Endothelial cell of umbilical vein (primary cell): ENCODE data around the gene ATP13A4. TPM values are rescaled to one million over a fixed set of nuclear protein-coding genes. Genes with fewer than 3 reads are reported as not detected.

Experiments used
- BruUV-seq: library from RNA; stranded (reverse); fragments of 400-500 nt; replicated peaks from 2 replicates; lab custom pipeline; 2021; lab: Mats Ljungman, UMichigan
- CTCF ChIA-PET: fragments of 300-600, 350-600 bp; sonication (Branson Sonifier 250); formaldehyde crosslinking; loops from one replicate; lab custom pipeline; 2021; ENCODE audit warnings: antibody characterized with exemption, inconsistent platforms; lab: Charles Lee
- POLR2A ChIA-PET: fragments of 300-600, 350-600 bp; sonication (Branson Sonifier 250); formaldehyde crosslinking; loops from one replicate; lab custom pipeline; 2021; ENCODE audit warnings: antibody characterized with exemption, inconsistent platforms; lab: Charles Lee
- DNase-seq: peaks from one replicate; pipeline ENCODE4 v3.0.0-alpha.2; 2011; ENCODE audit warnings: low read depth, low spot score
- FAIRE-seq: peaks from 2 replicates; lab custom pipeline; 2011; peaks lifted over from hg19 to GRCh38; lab: Jason Lieb, UNC
- H2AFZ ChIP-seq: 2 replicates; pipeline ENCODE4 v1.6.0; 2012; ENCODE audit warnings: low read depth, low read length, control low read depth, inconsistent platforms
- H3K27ac ChIP-seq: 2 replicates; pipeline ENCODE4 v1.5.1; 2011; ENCODE audit warnings: low read depth, mild to moderate bottlenecking, control low read depth, low read length, moderate library complexity; ENCODE audit not compliant: insufficient read depth
- H3K27me3 ChIP-seq, 2 experiments: 2 replicates each; pipeline versions ENCODE4 v1.6.0 to v1.6.1; 2011; ENCODE audit warnings: low read length in 2 of 2, mixed read lengths in 1 of 2; ENCODE audit not compliant: control insufficient read depth in 2 of 2, insufficient read depth in 2 of 2
- H3K36me3 ChIP-seq, 2 experiments: 2 replicates in 1 of 2; 3 replicates in 1 of 2; pipeline ENCODE4 v1.5.1; 2011; ENCODE audit warnings: low read length in 2 of 2, mild to moderate bottlenecking in 1 of 2, moderate library complexity in 1 of 2; ENCODE audit not compliant: control insufficient read depth in 2 of 2, insufficient read depth in 2 of 2; ENCODE audit errors: extremely low read depth in 1 of 2
- H3K4me1 ChIP-seq: 3 replicates; pipeline ENCODE4 v1.5.1; 2011; ENCODE audit warnings: mild to moderate bottlenecking, low read length; ENCODE audit not compliant: control insufficient read depth, insufficient read depth; ENCODE audit errors: extremely low read depth
- H3K4me2 ChIP-seq: 2 replicates; pipeline ENCODE4 v1.6.1; 2011; ENCODE audit warnings: low read length, control low read depth, mixed read lengths; ENCODE audit not compliant: insufficient read depth
- H3K4me3 ChIP-seq, 3 experiments: fragments of 200-600 bp in 1 of 3; sonication (generic), shearing (Covaris generic) in 1 of 3; replicated peaks in 1 of 3; 2 replicates each; pipeline ENCODE4 v1.5.1; 2011 to 2016; ENCODE audit warnings: control low read depth in 3 of 3, low read length in 3 of 3, mild to moderate bottlenecking in 2 of 3, inconsistent platforms in 1 of 3, low read depth in 1 of 3, moderate library complexity in 1 of 3; ENCODE audit not compliant: insufficient read depth in 1 of 3
- H3K79me2 ChIP-seq: 2 replicates; pipeline ENCODE4 v1.6.0; 2012; ENCODE audit warnings: low read length, inconsistent platforms; ENCODE audit not compliant: control insufficient read depth, insufficient read depth
- H3K9ac ChIP-seq: replicated peaks from 2 replicates; pipeline ENCODE3; 2011; ENCODE audit warnings: low read length, control low read depth; ENCODE audit not compliant: insufficient read depth; ENCODE audit errors: extremely low read depth
- H3K9me1 ChIP-seq: replicated peaks from 3 replicates; pipeline ENCODE4 v1.6.0; 2011; ENCODE audit warnings: mild to moderate bottlenecking, low read length; ENCODE audit not compliant: control insufficient read depth, insufficient read depth; ENCODE audit errors: extremely low read depth
- H3K9me3 ChIP-seq: replicated peaks from 2 replicates; pipeline ENCODE4 v1.5.1; 2012; ENCODE audit warnings: low read length, inconsistent platforms; ENCODE audit not compliant: control insufficient read depth, insufficient read depth
- H4K20me1 ChIP-seq: replicated peaks from 2 replicates; pipeline ENCODE3; 2011; ENCODE audit warnings: mild to moderate bottlenecking, low read length; ENCODE audit not compliant: control insufficient read depth, insufficient read depth; ENCODE audit errors: extremely low read depth
- CTCF ChIP-seq, 2 donors: IDR thresholded peaks; 1 replicate in 1 of 2; 2 replicates in 1 of 2; pipeline ENCODE4 v1.5.1; 2011; ENCODE audit warnings: low read length in 2 of 2, mild to moderate bottlenecking in 2 of 2, moderate library complexity in 2 of 2, control low read depth in 1 of 2, inconsistent platforms in 1 of 2, low read depth in 1 of 2; ENCODE audit not compliant: insufficient read depth in 1 of 2; ENCODE audit errors: extremely low read depth in 1 of 2
- EZH2 ChIP-seq: IDR thresholded peaks from 2 replicates; pipeline ENCODE4 v1.6.1; 2012; ENCODE audit warnings: borderline replicate concordance, low read depth, mild to moderate bottlenecking, moderate library complexity, low read length, inconsistent platforms; ENCODE audit not compliant: severe bottlenecking
- GATA2 ChIP-seq: IDR thresholded peaks from 2 replicates; pipeline ENCODE4 v1.7.0; 2011; ENCODE audit warnings: low read depth, mild to moderate bottlenecking, moderate library complexity, mixed read lengths, low read length; ENCODE audit not compliant: insufficient read length, insufficient read depth
- JUN ChIP-seq: IDR thresholded peaks from 2 replicates; pipeline ENCODE4 v1.6.1; 2011; ENCODE audit warnings: borderline replicate concordance, low read depth; ENCODE audit not compliant: insufficient read length, insufficient read depth
- MAX ChIP-seq: IDR thresholded peaks from 2 replicates; pipeline ENCODE4 v1.6.1; 2011; ENCODE audit not compliant: insufficient read depth, insufficient read length
- MYC ChIP-seq: IDR thresholded peaks from one replicate; pipeline ENCODE4 v1.6.1; 2011; ENCODE audit warnings: mild to moderate bottlenecking, low read depth, low read length
- POLR2A ChIP-seq: IDR thresholded peaks from 2 replicates; pipeline ENCODE4 v1.6.1; 2012; ENCODE audit warnings: low read depth, mild to moderate bottlenecking, control low read depth, low read length
- POLR2AphosphoS5 ChIP-seq: IDR thresholded peaks from 2 replicates; pipeline ENCODE4 v1.6.1; 2012; ENCODE audit warnings: low read depth, mild to moderate bottlenecking, control low read depth, low read length, moderate library complexity; ENCODE audit not compliant: insufficient read depth
- dilution Hi-C: fragments of 300-500 bp; cut with MboI; formaldehyde crosslinking; loops from one replicate; pipeline ENCODE4 v1.15.0; 2019; ENCODE audit warnings: low sequenced_read_pairs; ENCODE audit not compliant: extremely low pct_ligation_motif_present
- intact Hi-C: fragments of 100-400 bp; cut with micrococcal nuclease; formaldehyde crosslinking; loops from one replicate; pipeline ENCODE4 v1.10.0; 2022
- polyA plus RNA-seq, 4 experiments: library from polyadenylated mRNA; depleted of rRNA in 3 of 4; stranded (reverse) in 3 of 4; unstranded in 1 of 4; fragments of >200 nt; gene quantifications; 2 replicates each; pipeline versions ENCODE4 v1.2.1 to v1.2.3, GENCODE V29; 2011 to 2012; ENCODE audit warnings: missing spikeins in 1 of 4
- total RNA-seq: library from RNA; stranded (reverse); gene quantifications from 2 replicates; pipeline ENCODE4 v1.2.3, GENCODE V29; 2021

Gene ATP13A4
- total and polyA plus RNA-seq, 2 donors (not counting 3 experiments of a cell fraction or from before 2014, with no cell fraction given) = not detected

- H3K9me1 ChIP-seq = no peaks in the 10 kb centered on the region
- no peak for DNase-seq
- no peak overlapping the region for H3K4me2 ChIP-seq
- intact Hi-C loops (no loop called here), dilution Hi-C loops (no loop called here)
- ChIA-PET POLR2A (no interaction called here), CTCF (interaction anchor here (1.2 kb wide), 1 partner anchor 14 kb away, joined by 3 read pairs; no protein-coding TSS in a partner anchor)
- BruUV-seq = no TSS peak
- H2AFZ ChIP-seq = no peak overlapping the region
- H3K9me3 ChIP-seq = no peaks in the 10 kb centered on the region
- H3K4me1 ChIP-seq = no peaks in the 10 kb centered on the region
- H3K27me3 ChIP-seq = peaks cover 5 to 7% of the 10 kb centered on the region in 2 experiments
- no peaks in the 10 kb centered on the region for H4K20me1 ChIP-seq
- no peak overlapping the region for H3K4me3 ChIP-seq
- no peak overlapping the region for H3K27ac ChIP-seq
- no peaks in the 10 kb centered on the region for H3K79me2 ChIP-seq
- H3K36me3 ChIP-seq = no peaks in the 10 kb centered on the region
- TF ChIP-seq POLR2A (no peak), POLR2AphosphoS5 (no peak), MAX (no peak), CTCF (IDR thresholded peaks at IDR 0.05; ENCODE audit: extremely low read depth in 1 of 2, insufficient read depth in 1 of 2, low read depth in 1 of 2, low read length in 2 of 2) (no peak), EZH2 (no peak), MYC (no peak), GATA2 (no peak), JUN (no peak)
- H3K9ac ChIP-seq = no peak overlapping the region
- no peak for FAIRE-seq
Measured at GRCh38 chr3:193586526-193586925, 31.8 kb upstream of the ATP13A4 start.
